ENCODE data around the gene FNTB.

GRCh38 chr14:65104791-65105190 is 118.1 kb downstream of the FNTB start:
- TF ChIP-seq CTCF (conservative IDR thresholded peaks at IDR 0.05; ENCODE audit: low read depth in 2 of 2) (no peak), EZH2 (IDR thresholded peaks at IDR 0.05; ENCODE audit: low read depth, unreplicated experiment) (no peak), JUNB (IDR thresholded peaks at IDR 0.05; ENCODE audit: unreplicated experiment) (no peak), CREB1 (CRISPR knock-in tag; IDR thresholded peaks at IDR 0.05; ENCODE audit: low read depth) (no peak), POLR2AphosphoS5 (IDR thresholded peaks at IDR 0.05; ENCODE audit: low read depth) (no peak), ETS1 (IDR thresholded peaks at IDR 0.05) (no peak), REST (IDR thresholded peaks at IDR 0.05; ENCODE audit: unreplicated experiment) (no peak), EZH2phosphoT487 (IDR thresholded peaks at IDR 0.05; ENCODE audit: unreplicated experiment) (no peak), ZNF331 (CRISPR knock-in tag; IDR thresholded peaks at IDR 0.05; ENCODE audit: low read depth) (no peak), NANOG (IDR thresholded peaks at IDR 0.05; ENCODE audit: borderline replicate concordance) (no peak), STAT1 (IDR thresholded peaks at IDR 0.05; ENCODE audit: unreplicated experiment) (no peak), ZNF462 (CRISPR knock-in tag; IDR thresholded peaks at IDR 0.05) (no peak)

Measured in GM23338 (cell line).